ENCODE data around the gene PNRC1. TPM values are rescaled to one million over a fixed set of nuclear protein-coding genes. Genes with fewer than 3 reads are reported as not detected.

Gene PNRC1
- total RNA-seq, 1 donor = 177 TPM

- no peak for DNase-seq (ENCODE audit: low read depth in 2 of 3, low spot score in 2 of 3)
Observed at GRCh38 chr6:89087881-89088280, 7.3 kb downstream of the PNRC1 start.

- no peak for DNase-seq (ENCODE audit: low read depth in 2 of 3, low spot score in 2 of 3)
Observed at GRCh38 chr6:89098461-89098860, 17.9 kb downstream of the PNRC1 start.

- no peak for DNase-seq (ENCODE audit: low read depth in 2 of 3, low spot score in 2 of 3)
Observed at GRCh38 chr6:89100114-89100513, 19.6 kb downstream of the PNRC1 start.

- DNase-seq (ENCODE audit: low read depth in 2 of 3, low spot score in 2 of 3) = no peak
Observed at GRCh38 chr6:89110284-89110683, 29.7 kb downstream of the PNRC1 start.

- DNase-seq (ENCODE audit: low read depth in 2 of 3, low spot score in 2 of 3) = no peak
Observed at GRCh38 chr6:89111933-89112332, 31.4 kb downstream of the PNRC1 start.

- no peak for DNase-seq (ENCODE audit: low read depth in 2 of 3, low spot score in 2 of 3)
Observed at GRCh38 chr6:89116702-89117101, 36.2 kb downstream of the PNRC1 start.

GRCh38 chr6:89117211-89118108, 36.9 kb downstream of the PNRC1 start, which contains the start of gene SRSF12:
Gene SRSF12 (minus strand): TSS chr6:89118071. CDS start chr6:89117887, 184 bp downstream.
- peak; percentile 14 to 53 (median 37) for DNase-seq (ENCODE audit: low read depth in 2 of 3, low spot score in 2 of 3)

- peak in 1 of 3 donors; percentile 5 for DNase-seq (ENCODE audit: low read depth in 2 of 3, low spot score in 2 of 3)
Observed at GRCh38 chr6:89118931-89119330, 38.4 kb downstream of the PNRC1 start.

GRCh38 chr6:89120371-89120770, 39.8 kb downstream of the PNRC1 start:
- DNase-seq (ENCODE audit: low read depth in 2 of 3, low spot score in 2 of 3) = no peak

- DNase-seq (ENCODE audit: low read depth in 2 of 3, low spot score in 2 of 3) = no peak
Observed at GRCh38 chr6:89121934-89122333, 41.4 kb downstream of the PNRC1 start.

- peak in 2 of 3 donors; percentile 43 to 71 for DNase-seq (ENCODE audit: low read depth in 2 of 3, low spot score in 2 of 3)
Observed at GRCh38 chr6:89122625-89123024, 42.1 kb downstream of the PNRC1 start.

- DNase-seq (ENCODE audit: low read depth in 2 of 3, low spot score in 2 of 3) = peak in 1 of 3 donors; percentile 31
Observed at GRCh38 chr6:89128256-89128671, 47.7 kb downstream of the PNRC1 start.

GRCh38 chr6:89131599-89131998, 51.0 kb downstream of the PNRC1 start:
- no peak for DNase-seq (ENCODE audit: low read depth in 2 of 3, low spot score in 2 of 3)

GRCh38 chr6:89132057-89132456, 51.5 kb downstream of the PNRC1 start:
- DNase-seq (ENCODE audit: low read depth in 2 of 3, low spot score in 2 of 3) = no peak

- DNase-seq (ENCODE audit: low read depth in 2 of 3, low spot score in 2 of 3) = no peak
Observed at GRCh38 chr6:89133981-89134380, 53.4 kb downstream of the PNRC1 start.

GRCh38 chr6:89134723-89135122, 54.2 kb downstream of the PNRC1 start:
- no peak for DNase-seq (ENCODE audit: low read depth in 2 of 3, low spot score in 2 of 3)

Small RNA genes within 50 kb of the gene (small RNA-seq; reads per million reads assigned to genes)
- gene RN7SL336P = not detected
- gene RNU2-61P = 2.1 reads per million, percentile 69 among the genes with 10 or more reads in this experiment

Other genes with a start within 250 kb of the PNRC1 start
- 9.4 TPM for gene RNGTT, start 117.1 kb upstream of the PNRC1 start, total RNA-seq
- gene SRSF12, start 37.3 kb downstream of the PNRC1 start, total RNA-seq = 0.81 TPM
- 14.5 TPM for gene PM20D2, start 65.3 kb downstream of the PNRC1 start, total RNA-seq
- not detected for gene GABRR1, start 136.6 kb downstream of the PNRC1 start, total RNA-seq
- gene GABRR2, start 234.5 kb downstream of the PNRC1 start, total RNA-seq = 0.27 TPM